Heart left ventricle (tissue), 13 donors: Measurements from ENCODE around the gene PLXNA1.

Experiments used
- POLR2A ChIP-seq, 2 donors: fragments of 450-650 bp; IDR thresholded peaks; one replicate each; pipeline ENCODE4 v1.6.1; 2017; ENCODE audit warnings: antibody characterized with exemption in 2 of 2, mild to moderate bottlenecking in 2 of 2, moderate library complexity in 2 of 2
- TF ChIP-seq, protein P1 (sequence below), 12 donors: fragments of 200-600 bp; sonication (generic) in 4 of 12; IDR thresholded peaks; one replicate each; pipeline versions ENCODE4 v1.5.0 to v1.8.0; 2018 to 2022; ENCODE audit warnings: antibody characterized with exemption in 12 of 12, mild to moderate bottlenecking in 5 of 12
- donor health status: ischemic (EF 13 %, LVEDD 7.1; RV severe dilation, severe dysfunction).
- donor health status: DM: no; HTN: yes; CAD: no.
- donor health status: DM: no; HTN: no; CAD: no.
- donor health status: ischemic (EF 25% LVEDD 6.9; RV normal size, moderate dysfunction).
- donor health status: ischemic (EF 25% LVEDD 5.7; RV mildly dilated, moderate dysfunction).
- donor health status: ischemic (EF 35%, LVEDD 5.7; RV mildly dilated, moderate dysfunction).
- donor health status: nonischemic (EF 11% LVEDD 7.7; RV severe dilation, severe dysfunction).
- donor health status: DM: yes; HTN: yes; CAD: no.
- donor health status: PGD.
- donor health status: ischemic (EF 29% LVEDD 5.4; RV normal size, mild dysfunction).
- donor health status: nonischemic (EF 23%, LVEDD 6.1; RV moderate dilation, normal function).

DNA sequence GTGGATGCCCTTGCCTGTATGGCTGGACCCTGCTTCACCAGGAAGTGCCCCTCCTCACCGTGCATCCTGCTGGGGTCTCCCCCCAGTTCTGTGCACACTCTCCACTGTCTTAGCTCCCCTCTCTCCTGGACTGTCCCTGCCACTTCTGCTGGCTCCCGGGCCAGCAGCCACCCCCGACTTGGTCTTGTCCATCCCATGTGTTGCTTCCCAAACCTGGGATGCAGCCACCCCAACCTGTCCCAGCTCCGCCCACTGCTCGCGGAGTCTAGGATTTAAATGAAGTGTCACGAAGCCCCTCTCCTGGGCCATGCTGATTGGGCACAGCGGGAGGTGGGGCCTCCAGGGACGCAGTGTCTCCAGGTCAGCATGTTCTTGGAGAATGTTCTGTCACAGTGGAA, 48.5 kb downstream of the PLXNA1 start:
- TF ChIP-seq, protein P1, sequence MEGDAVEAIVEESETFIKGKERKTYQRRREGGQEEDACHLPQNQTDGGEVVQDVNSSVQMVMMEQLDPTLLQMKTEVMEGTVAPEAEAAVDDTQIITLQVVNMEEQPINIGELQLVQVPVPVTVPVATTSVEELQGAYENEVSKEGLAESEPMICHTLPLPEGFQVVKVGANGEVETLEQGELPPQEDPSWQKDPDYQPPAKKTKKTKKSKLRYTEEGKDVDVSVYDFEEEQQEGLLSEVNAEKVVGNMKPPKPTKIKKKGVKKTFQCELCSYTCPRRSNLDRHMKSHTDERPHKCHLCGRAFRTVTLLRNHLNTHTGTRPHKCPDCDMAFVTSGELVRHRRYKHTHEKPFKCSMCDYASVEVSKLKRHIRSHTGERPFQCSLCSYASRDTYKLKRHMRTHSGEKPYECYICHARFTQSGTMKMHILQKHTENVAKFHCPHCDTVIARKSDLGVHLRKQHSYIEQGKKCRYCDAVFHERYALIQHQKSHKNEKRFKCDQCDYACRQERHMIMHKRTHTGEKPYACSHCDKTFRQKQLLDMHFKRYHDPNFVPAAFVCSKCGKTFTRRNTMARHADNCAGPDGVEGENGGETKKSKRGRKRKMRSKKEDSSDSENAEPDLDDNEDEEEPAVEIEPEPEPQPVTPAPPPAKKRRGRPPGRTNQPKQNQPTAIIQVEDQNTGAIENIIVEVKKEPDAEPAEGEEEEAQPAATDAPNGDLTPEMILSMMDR (IDR thresholded peaks at IDR 0.05): no peak
- TF ChIP-seq POLR2A (IDR thresholded peaks at IDR 0.05): no peak
